Right lung (tissue), 5 donors: ENCODE measurements around the gene DRAP1. TPM values are rescaled to one million over a fixed set of nuclear protein-coding genes. Genes with fewer than 3 reads are reported as not detected.

Experiments
- DNase-seq, 2 donors: peaks; one replicate each; pipeline ENCODE4 v3.0.0-alpha.2; 2013
- polyA plus RNA-seq, 5 donors: library from polyadenylated mRNA; unstranded; fragments of 120-200 nt; gene quantifications; one replicate each; pipeline versions ENCODE4 v1.2.1 to v1.2.3, GENCODE V29; 2013; ENCODE audit warnings: inconsistent platforms in 1 of 5, low replicate concordance in 1 of 5; ENCODE audit not compliant: insufficient read length in 5 of 5, insufficient read depth in 1 of 5

DRAP1 gene
- polyA plus RNA-seq, 5 donors = 66.5 to 143 (median 81.8) TPM

DNA sequence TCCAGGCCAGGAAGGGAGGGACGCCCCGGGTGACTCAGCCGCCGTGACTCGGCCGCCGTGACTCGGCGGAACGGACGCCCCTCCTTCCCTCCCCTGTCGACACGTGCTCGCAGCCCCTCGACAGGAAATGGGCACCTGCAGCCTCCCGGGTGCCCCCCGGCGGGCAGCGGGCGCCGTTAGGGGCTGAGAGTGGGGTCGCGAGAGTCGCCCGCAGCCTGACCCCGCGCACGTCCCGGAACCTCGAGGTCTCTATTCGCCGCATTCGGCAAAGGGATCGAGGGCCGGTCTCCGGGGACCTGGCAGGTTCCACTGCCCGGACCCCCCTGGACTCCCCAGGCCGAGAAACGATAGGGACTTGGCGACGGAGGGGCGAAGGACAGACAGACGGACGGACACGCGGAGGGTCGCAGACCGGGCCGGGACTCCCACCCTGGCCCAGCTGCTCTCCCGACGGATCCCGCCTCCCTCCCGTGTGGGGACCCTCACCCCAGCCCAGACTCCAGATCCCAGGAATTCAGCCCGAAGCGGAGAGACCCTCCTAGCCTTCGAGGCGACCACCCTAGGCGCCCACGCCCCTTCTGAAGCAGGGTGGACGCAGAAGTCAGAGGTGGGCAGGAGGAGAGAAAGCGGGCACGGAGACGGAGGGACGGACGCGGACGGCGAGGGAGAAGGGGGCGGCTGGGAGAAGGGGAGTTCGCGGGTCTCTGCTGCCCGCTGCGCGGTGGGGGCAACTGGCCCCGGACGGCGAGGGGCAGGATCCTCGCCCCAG lies 19.7 kb upstream of the DRAP1 start:
- DNase-seq = peak in 1 of 2 donors; percentile 13

DNA sequence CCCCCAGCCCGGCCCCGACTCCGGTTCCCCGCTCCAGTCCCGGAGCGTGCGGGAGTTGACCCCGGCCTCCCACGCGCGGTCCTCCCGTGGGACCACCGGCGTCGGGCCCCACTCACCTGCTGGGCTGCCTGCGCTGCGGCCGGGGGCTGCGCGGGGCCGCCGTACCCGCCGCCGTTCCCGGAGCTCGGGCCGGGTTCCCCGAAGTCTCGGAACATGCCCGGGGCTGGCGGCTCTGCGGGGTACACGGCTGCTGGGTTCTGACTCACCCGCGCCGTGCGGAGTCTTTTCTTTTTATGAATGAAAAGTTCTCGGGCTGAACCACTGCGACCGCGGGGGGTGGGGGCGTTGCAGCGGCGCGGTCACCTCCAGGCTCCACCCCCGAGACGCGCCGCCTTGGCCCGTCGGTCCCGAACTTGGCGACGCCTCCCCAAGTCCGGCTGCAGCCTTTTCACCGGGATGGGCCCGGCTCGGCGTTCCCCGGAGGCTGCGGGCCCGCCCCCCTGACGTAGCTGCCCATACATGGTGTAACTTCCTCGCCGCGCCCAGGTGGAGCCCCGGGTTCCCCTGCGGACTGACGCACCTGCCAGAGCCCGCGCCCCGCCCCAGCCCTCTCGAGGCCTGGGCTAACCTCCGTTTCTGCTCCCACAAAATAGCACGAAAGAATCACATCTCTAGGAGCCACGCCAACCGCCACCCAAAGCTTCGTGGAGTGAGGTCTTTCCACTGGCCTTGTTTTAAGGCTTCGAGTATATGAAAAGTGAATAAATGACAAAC lies 18.9 kb upstream of the DRAP1 start, which contains the start of gene FOSL1:
TSS of gene FOSL1 (minus strand) at position 264 of the 774 bp plus-strand sequence. CDS start at position 215, 49 bp downstream.
- peak; percentile 61 to 65 for DNase-seq

DNA sequence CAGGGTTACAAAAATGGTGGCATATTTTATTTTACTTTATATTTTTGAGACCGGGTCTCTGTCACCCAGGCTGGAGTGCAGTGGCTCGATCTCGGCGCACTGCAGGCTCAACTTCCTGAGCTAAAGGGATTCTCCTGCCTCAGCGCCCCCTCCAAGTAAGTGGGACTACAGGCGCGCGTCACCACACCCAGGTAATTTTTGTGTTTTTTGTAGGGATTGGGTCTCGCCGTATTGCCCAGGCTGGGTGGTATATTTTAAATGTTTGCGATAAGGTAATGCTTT lies 18.4 kb upstream of the DRAP1 start:
- no peak for DNase-seq

DNA sequence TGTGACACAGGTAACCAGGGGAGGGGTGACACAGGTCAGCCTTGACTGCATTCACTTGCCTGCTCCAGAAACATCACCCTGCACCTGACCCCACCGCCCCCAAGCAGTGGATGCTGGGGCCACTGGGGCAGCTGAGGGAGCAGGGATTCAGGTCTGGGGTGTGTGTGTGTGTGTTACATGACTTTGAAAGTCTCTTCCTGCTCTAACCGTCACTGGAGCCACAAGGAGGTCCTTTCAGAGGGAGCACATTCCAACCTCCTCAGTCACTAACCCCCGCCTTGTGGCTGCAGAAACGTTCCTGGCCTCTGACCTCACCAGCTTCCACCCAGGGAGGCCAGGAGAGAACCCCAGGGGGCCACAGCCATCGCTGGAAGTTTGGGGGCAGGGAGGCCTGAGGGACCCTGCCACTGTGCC lies 16.2 kb upstream of the DRAP1 start:
- no peak for DNase-seq

DNA sequence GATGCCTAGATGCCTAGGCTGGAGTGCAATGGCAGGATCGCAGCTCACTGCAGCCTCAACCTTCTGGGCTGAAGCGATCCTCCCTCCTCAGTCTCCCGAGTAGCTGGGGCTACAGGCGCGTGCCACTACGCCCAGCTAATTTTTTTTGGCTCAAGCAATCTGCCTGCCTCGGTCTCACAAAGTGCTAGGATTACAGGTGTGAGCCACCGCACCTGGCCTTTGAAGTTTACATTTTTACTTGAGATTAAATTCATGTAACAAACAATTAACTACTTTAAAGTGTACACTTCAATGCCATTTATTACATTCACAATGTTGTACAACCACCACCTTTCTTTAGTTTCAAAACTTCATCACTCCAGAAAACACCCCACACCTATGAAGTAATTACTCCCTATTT lies 15.5 kb upstream of the DRAP1 start:
- DNase-seq = no peak

DNA sequence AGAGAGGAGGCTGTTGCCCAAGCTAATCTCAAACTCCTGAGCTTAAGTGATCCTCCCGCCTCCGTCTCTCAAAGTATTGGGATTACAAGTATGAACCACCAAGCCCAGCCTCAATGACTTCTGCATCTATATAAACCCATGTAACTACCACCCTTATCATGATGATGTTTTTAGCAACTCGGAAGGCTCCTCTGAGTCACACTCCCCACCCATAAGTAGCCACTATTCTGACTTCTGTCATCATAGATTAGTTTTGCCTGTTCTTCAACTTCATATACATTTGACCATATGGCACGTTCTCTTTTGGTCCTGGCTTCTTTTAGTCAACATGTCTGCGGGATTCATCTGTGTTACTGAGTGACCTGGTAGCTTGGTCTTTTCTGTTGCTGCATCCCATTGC lies 12.6 kb upstream of the DRAP1 start:
- DNase-seq = no peak

DNA sequence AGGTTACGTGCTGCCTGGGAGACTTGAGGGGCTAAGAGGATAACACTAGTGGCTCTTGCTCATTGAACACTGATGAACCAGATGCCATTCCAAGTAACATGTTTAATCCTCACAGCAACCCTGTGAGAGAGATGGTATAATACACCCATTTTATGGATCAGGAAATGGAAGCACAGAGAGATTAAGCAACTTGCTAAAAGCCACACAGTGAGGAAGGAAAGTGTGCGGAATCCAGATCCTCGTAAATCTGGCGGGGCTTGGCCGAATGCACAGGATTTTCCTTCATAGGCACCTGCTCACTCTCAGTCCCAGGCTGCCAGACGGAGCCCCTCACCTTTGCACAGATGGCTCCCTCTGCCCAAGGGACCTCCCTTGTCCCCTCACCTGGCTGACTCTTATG lies 11.3 kb upstream of the DRAP1 start:
- no peak for DNase-seq

DNA sequence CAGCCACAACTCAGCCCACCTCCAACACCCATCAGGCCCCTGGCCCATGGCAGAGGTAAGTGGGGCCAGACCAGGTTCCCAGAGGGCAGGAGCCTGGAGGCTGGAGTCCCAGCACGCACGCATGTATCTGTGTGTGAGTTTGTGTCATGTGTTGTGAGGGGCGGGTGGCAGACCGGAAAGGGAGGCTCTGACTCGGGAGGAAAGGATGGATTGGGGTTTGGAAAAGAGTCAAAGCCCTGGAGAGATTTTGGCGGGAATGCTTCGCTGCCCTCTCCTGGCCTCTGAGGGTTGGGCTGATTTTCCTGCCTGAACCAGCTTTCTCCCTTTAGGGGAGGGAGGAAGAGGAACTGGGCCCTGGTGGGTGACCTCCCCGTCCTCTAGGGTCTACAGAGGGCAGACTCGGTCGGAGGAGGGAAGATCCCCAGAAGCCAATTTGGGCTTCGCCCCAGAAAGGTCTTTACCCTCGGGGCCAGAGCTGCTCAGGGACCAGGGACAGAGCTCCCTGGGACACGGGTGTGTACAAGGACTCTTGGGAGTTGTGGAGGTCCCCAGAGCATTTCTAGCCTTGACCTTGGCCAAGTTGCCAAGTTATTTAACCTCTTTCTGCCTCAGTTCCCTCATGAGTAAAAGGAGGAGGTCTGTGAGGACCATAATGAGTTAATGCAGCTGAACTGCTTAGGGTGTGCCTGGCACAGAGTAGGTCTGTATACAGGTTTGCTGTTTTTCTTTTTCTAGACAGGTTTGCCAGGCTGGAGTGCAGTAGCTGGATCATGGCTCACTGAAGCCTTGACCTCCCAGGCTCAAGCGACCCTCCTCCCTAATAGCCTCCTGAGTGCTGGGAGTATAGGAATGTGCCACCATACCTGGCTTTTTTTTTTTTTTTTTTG lies 7.3 kb upstream of the DRAP1 start:
- DNase-seq = peak; percentile 72 to 79

DNA sequence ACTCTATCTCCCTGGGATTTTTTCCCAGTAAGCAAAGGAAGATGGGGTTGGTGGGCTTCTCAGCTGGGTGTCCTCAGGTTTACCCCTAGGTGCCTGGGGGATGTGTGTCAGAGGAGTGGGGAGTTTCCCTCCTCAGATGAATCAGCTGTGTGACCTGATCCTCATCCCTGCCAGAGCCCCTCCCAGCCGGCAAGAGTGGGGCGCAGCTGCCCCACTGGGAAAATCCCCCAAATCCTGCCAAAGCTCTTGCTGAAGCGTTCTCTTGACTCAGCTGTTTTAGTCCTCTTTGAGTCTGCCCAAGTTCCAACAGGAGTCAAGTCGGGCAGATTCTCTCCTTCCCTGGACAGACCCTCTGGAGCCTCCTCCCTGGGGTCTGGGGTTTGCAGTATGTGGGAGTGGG lies 6.4 kb upstream of the DRAP1 start:
- no peak for DNase-seq

DNA sequence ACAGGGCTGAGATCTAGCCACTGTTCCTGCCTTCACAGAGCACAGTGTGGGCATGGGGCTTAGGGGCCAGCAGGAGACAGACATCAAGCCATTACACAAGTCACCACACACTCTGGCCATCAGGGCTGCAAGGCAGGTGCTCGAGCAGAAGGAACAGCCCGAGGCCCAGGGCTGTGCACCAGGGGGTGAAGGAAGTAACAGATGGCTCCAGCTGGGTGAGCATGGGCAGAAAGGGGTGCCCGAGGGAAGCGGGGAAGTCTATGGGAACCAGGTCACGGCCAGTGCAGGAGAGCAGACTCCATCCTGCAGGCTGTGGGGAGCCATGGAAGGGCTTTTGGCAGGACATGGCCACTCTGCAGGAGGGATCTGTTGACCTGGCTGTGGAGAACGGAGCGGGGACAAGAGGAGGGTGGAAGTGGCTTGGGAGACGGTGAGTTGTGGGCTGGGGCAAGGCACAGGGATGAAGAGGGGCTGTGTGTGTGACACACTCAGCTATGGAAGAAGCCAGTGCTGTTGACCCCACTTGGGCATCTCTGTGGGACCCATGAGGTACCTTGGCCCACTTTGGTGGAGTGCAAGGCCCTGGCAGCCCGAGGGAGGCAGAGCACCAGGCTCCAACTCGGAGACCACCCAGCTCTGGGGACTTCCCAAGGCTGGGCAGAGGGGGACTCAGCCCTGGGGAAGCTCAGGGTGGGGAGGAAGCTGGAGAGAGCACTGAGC lies 4.0 kb upstream of the DRAP1 start:
- DNase-seq = no peak

DNA sequence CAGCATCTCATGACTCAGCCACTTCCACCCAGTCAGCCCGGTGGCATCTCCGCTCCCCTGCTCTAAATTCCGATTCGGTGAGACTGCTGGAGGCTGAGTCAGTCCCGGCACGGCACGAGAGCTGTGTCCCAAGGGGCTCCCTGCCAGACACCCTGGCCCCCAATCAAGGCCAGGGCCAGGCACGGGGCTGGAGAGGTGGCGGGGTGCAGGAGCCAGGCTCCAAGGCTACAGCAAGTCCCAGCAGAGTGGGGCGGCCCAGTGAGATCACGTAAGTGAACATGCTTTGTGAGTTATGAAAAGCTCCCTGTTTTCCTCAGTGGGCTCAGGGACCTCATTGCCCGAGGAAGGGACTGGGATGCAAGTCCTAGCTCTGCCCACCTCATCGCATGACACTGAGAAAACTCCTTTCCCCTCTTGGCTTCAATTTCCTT lies 3.4 kb upstream of the DRAP1 start:
- no peak for DNase-seq

DNA sequence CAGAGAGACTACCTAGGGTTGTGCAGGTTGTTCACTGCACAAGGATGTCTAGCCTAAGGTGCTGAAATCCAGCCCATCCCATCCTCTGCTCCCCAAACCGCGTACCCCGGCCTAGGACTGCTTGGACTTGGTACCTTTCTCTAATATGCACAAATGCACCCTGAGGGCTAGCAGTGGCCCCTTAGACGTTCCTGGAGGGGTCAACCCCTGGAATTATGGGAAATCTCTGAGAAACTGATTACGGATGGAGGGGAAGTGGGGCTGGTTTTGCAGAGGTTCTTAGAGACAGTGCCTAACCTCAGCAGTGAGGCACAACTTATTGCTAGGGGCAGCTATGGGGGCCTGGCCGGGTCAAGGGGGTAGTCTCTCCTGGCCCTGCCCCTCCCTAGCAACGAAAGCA lies 2.8 kb upstream of the DRAP1 start:
- DNase-seq = no peak

DNA sequence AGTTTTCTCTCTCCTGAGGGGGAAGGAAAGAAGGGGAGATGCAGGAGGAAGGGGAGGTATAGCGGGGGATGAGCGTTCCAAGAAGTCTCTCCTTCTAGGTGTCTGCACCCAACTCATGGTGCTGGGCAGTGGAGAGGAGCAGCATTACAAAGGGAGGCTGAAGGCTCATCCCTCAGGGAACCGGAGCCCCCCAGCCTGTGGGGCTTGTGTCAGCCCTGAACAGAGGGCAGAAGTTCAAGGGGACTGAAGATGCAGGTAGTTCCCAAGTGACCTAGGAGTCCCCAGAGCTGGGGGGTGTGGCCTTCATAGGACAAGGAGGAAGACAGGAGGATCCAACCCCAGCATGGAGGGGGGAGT lies 2.2 kb upstream of the DRAP1 start:
- DNase-seq = no peak

DNA sequence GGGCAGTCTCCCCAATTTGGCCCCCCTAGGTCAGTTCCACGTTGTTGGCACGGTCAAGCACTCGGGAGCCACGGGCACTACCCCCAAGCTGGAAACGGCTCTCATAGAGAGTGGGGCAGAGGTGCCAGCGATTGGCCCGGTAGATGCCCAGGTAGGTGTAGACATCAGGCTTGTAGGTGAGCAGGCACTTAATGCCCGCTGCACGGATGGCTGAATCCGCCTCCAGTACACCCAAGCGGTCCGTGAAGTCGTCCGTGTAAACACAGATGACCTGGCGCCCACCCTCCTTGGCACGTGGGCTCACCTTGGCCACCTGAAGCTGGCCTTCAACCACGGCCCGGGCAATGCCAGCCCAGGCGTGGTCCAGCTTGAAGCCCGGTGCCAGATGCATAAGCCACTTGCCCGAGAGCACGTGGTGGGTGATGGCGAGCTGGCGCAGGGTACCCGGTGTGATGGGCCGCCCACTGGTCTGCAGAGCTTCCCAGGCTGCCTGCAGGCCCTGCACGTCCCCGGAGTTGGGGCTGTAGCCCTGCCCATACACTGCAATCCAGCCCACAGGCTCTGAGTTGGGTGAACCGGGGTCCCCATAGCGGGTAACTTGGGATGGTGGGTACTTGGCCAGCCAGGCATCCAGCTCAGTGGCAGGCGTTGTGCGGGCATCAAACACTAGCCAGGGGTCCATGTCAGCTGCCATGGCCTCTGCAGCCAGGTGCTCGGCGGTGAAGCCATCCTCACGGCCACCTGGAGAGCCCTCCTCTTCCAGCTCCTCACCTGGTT lies 1.6 kb upstream of the DRAP1 start:
- no peak for DNase-seq

DNA sequence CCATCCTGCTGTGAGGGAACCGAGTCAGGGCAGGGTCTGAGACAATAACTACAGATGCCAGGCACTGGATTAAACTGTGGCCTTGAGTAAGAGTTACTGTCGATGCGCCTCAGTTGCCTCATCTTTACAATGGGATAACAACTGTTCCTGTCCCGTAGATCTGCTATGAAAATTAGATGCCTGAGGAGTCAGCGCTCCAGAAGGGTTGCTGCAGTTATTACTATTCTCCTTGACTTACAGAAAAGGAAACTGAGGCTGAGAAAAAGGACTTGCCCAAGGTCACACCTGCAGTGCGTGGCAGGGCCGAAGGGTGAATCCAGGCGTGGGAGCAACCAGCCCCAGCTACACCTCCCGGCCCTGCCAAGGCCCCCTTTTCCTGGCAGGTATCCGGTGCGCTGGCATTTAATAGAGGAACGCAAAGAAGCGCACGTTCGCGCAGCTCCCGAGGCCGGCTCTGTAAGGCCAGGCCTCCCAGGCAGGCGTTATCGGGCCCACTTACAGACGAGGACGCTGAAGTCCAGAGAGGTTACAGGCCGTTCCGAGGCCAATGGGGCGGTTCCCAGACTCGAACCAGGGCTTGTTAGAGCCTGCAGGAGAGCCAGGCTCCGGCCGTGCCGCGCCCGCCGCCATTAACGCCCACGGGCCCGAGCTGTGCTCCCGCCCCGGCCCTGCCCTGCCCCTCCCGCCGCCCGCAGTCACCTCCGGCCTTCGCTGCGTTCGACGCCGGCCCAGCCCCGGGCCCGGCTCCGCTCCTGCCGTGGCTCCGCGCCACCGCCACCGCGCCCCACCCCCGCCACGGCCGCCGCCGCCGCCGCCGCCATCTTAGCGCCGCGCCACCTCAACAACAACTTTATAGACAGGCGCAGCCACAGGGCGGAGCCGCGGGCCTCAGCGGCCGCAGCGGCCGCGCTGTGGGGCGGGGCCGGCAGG lies 750 bp upstream of the DRAP1 start, which contains the start of gene C11orf68:
TSS of gene C11orf68 (minus strand) at position 852 of the 930 bp plus-strand sequence. CDS start at position 821, 31 bp downstream.
- DNase-seq = peak; percentile 18 to 32

DNA sequence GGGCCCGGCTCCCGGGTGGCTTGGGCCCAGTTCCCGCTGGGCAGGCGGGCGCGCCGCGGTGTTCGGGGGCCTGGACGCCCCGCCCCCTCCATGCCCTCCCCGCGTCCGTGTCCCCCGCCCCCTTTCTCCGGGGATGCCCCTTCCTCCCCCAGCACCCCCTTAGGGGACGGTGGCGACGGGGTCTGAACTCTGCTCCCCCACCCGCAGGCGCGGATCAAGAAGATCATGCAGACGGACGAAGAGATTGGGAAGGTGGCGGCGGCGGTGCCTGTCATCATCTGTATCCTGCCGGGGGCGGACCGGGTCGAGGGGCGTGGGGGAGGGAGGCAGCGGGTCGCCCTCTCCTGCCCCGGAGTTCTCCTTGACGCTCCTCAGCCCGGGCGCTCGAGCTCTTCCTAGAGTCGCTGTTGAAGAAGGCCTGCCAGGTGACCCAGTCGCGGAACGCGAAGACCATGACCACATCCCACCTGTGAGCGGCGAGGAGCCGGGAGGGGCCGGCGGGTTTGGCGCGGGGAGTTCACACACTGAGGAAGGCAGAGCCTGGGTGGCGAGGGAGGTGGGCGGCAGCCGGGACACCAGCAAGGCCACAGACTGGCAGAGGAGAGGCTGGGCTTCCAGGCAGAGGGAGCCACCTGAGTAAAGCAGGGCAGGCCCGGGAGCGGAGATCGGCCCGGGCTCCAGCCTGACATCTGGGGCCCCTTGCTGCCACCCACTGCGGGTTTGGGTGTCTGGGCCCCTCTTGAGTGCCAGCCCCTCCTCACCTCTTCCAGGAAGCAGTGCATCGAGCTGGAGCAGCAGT lies 546 bp downstream of the DRAP1 start:
- no peak for DNase-seq

DNA sequence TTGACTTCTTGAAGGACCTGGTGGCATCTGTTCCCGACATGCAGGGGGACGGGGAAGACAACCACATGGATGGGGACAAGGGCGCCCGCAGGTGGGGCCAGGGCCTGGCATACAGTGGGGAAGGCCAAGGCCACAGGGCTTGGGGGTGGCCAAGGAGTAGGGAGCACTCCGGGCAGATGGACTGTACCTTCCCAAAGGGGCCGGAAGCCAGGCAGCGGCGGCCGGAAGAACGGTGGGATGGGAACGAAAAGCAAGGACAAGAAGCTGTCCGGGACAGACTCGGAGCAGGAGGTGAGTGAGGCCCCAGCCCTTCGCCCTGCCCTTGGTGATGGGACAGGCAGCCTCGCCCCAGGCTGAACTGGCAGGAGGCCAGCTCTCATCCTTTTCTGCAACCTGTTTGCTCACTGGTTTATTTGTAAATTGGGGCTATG lies 1.2 kb downstream of the DRAP1 start:
- no peak for DNase-seq

DNA sequence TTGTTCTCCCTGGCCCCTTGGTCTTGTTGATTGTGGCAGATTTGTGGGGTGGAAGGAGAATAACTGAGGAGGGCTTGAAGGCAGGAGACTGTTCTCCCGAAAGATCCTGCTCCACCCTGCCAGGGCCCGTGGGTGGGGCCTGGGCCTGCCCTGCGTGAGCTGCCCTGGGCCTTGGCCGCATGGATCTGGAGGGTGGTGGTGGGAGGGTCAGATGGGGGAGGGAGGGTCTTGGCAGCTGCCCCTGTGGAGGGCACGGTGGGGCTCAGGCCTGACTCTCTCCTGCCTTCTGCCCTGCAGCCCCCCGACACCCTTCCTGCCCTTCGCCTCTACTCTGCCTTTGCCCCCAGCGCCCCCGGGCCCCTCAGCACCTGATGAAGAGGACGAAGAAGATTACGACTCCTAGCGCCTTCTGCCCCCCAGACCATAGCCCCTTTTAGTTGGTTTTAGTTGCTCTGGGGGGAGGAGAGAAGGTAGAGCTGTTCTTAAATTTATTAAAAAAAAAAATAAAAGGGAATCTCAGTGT lies 1.9 kb downstream of the DRAP1 start:
- no peak for DNase-seq
